Measurements from ENCODE around the gene TACR2. TPM values are rescaled to one million over a fixed set of nuclear protein-coding genes. Genes with fewer than 3 reads are reported as not detected.

The TACR2 gene
- total RNA-seq, 6 donors from 2014 or later, result 0.94 to 1.4 (median 1.2) TPM; not detected in 3

DNA sequence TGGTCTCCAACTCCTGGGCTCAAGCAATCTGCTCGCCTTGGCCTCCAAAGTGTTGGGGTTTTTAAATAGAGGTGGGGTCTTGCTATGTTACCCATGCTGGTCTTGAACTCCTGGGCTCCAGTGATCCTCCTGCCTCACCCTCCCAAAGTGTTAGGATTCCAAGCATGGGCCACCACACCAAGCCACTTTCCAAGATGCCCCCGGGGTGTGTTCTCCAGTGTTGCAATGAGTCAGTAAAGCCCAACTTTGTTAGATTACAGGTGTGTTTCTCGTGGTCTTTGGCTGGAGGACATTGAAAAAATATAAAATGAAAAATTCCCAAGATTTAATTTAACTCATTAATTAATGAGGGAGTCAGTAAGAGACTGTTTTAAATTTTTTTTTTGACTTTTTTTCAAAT, 29.2 kb downstream of the TACR2 start:
- no peak overlapping the region for H3K4me3 ChIP-seq
- 96 to 97% methylated on average over 3 of the region's 3 CpGs for WGBS, 2 donors
- H3K27me3 ChIP-seq, result no peaks in the 10 kb centered on the region
- ATAC-seq (ENCODE audit: low FRiP score in 2 of 2) (no peak), DNase-seq (no peak)
- H3K9me3 ChIP-seq, result no peaks in the 10 kb centered on the region
- peaks cover 5 to 21% (median 12%) of the 10 kb centered on the region in 4 donors for H3K4me1 ChIP-seq
- no peak overlapping the region for H3K27ac ChIP-seq
- peaks cover 12 to 99% (median 77%) of the 10 kb centered on the region in 4 donors for H3K36me3 ChIP-seq
- TF ChIP-seq EP300 (IDR thresholded peaks at IDR 0.05) (no peak), POLR2A (IDR thresholded peaks at IDR 0.05) (no peak), POLR2AphosphoS5 (IDR thresholded peaks at IDR 0.05) (no peak)
- TF ChIP-seq, protein P1, sequence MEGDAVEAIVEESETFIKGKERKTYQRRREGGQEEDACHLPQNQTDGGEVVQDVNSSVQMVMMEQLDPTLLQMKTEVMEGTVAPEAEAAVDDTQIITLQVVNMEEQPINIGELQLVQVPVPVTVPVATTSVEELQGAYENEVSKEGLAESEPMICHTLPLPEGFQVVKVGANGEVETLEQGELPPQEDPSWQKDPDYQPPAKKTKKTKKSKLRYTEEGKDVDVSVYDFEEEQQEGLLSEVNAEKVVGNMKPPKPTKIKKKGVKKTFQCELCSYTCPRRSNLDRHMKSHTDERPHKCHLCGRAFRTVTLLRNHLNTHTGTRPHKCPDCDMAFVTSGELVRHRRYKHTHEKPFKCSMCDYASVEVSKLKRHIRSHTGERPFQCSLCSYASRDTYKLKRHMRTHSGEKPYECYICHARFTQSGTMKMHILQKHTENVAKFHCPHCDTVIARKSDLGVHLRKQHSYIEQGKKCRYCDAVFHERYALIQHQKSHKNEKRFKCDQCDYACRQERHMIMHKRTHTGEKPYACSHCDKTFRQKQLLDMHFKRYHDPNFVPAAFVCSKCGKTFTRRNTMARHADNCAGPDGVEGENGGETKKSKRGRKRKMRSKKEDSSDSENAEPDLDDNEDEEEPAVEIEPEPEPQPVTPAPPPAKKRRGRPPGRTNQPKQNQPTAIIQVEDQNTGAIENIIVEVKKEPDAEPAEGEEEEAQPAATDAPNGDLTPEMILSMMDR (IDR thresholded peaks at IDR 0.05), result no peak

DNA sequence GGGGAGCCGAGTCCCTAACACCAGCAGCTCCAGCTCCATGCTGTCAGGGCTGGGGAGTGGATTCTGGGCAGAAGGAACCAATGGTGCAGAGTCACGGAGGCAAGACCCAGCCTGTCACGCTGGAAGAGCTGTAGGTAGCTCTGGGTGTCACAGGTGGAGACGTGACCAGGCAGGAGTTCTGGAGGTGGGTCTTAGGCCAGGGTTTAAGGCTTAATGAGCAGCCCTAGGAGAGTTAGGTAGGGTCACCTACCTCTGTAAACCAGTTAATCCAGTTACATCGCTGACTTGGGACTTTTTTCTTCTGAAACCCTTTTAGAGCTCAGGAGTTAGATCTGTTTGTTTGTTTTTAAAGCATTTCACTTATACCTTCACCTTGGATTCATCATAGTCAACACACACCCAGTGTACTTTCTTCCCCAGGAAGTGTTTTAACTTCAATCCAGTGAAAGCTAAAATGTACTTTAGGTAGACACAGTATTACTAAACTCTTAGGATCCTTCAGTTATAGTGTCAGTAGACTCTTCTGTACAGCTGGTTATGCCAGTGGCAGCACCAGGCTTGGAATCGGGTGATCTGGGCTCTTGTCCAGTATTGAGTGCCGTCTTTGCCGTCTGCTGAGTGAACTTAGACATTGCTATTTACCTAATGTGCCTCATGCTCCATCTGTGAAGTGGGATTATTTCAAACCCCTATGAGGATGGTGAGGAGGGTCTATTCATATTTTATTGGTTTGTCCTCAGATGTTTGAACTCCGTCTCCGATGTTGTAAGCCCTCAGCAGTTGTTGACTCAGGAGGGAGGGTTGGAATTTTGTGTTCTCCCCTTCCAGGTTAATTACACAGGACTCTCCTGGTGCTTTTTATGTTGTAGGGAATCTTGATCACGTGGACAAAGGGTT, 31.0 kb downstream of the TACR2 start:
- 72 to 75% methylated on average over 11 of the region's 11 CpGs for WGBS, 2 donors
- ATAC-seq (ENCODE audit: low FRiP score in 2 of 2), result peak in 1 of 2 donors; percentile 50
- peak overlapping the region in 3 of 4 donors; percentile 31 to 55 (median 41) for H3K27ac ChIP-seq

DNA sequence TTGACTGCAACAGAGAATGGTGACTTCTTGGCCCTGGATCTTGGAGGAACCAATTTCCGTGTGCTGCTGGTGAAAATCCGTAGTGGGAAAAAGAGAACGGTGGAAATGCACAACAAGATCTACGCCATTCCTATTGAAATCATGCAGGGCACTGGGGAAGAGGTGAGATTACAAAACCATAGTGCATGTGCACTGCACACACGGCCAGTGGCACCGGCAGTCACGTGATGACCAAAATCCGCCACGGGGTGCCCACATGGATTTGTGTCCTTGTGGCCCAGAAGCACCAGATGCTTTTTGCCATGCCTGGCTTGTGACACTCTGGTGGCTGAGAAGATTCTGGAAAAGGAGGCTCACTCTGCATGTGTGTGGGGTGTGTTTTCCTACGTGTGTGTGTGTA, 32.4 kb downstream of the TACR2 start:
- H3K9me3 ChIP-seq, result no peaks in the 10 kb centered on the region
- no peak overlapping the region for H3K4me3 ChIP-seq
- DNase-seq, result no peak
- H3K27ac ChIP-seq, result no peak overlapping the region
- H3K4me1 ChIP-seq, result peaks cover 0 to 12% (median 7%) of the 10 kb centered on the region in 4 donors
- TF ChIP-seq POLR2AphosphoS5 (IDR thresholded peaks at IDR 0.05), result no peak
- no peak for ATAC-seq (ENCODE audit: low FRiP score in 2 of 2)
- 86 to 92% methylated on average over 10 of the region's 10 CpGs for WGBS, 2 donors
- peaks cover 16 to 97% (median 83%) of the 10 kb centered on the region in 4 donors for H3K36me3 ChIP-seq
- no peaks in the 10 kb centered on the region for H3K27me3 ChIP-seq

More for the DNA sequence above, 31.0 kb downstream of the TACR2 start:
- TF ChIP-seq, protein P1 (IDR thresholded peaks at IDR 0.05), result no peak
- TF ChIP-seq EP300 (IDR thresholded peaks at IDR 0.05) (no peak), POLR2AphosphoS5 (IDR thresholded peaks at IDR 0.05) (no peak), POLR2A (IDR thresholded peaks at IDR 0.05) (no peak)
- no peaks in the 10 kb centered on the region for H3K27me3 ChIP-seq
- H3K4me3 ChIP-seq, result no peak overlapping the region
- H3K36me3 ChIP-seq, result peaks cover 12 to 97% (median 80%) of the 10 kb centered on the region in 4 donors
- no peak for DNase-seq
- H3K4me1 ChIP-seq, result peaks cover 0 to 16% (median 7%) of the 10 kb centered on the region in 4 donors
- no peaks in the 10 kb centered on the region for H3K9me3 ChIP-seq

DNA sequence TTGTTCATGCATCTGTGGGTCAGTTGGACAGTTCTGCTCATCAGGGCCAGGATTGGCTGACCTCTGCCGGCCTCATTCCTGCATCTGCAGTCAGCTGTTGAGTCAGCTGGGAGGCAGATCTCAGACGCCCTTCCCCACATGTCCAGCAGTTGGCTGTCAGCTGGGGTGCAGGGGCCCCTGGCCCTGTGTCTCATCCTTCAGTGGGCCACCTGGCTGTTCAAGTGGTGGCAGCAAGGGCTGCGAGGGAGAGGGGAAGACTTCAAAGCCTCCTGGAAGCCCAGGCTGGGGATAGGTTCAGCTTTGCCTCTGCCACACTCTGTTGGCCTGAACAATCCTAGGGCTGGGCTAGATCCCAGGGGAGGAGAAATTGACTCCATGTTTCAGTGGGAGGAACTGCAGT, 33.2 kb downstream of the TACR2 start:
- no peak for DNase-seq
- WGBS, 2 donors, result 54 to 64% methylated on average over 2 to 3 of the region's 3 CpGs
- Histone ChIP-seq H3K27ac (no peak overlapping the region), H3K4me1 (peaks cover 0 to 12% (median 7%) of the 10 kb centered on the region in 4 donors), H3K27me3 (no peaks in the 10 kb centered on the region), H3K9me3 (no peaks in the 10 kb centered on the region), H3K36me3 (peaks cover 12 to 97% (median 77%) of the 10 kb centered on the region in 4 donors), H3K4me3 (no peak overlapping the region)
- peak in 1 of 2 donors; percentile 85 for ATAC-seq (ENCODE audit: low FRiP score in 2 of 2)
- TF ChIP-seq POLR2A (IDR thresholded peaks at IDR 0.05) (no peak), EP300 (IDR thresholded peaks at IDR 0.05) (no peak), POLR2AphosphoS5 (IDR thresholded peaks at IDR 0.05) (no peak)
- TF ChIP-seq, protein P1 (IDR thresholded peaks at IDR 0.05), result no peak

DNA sequence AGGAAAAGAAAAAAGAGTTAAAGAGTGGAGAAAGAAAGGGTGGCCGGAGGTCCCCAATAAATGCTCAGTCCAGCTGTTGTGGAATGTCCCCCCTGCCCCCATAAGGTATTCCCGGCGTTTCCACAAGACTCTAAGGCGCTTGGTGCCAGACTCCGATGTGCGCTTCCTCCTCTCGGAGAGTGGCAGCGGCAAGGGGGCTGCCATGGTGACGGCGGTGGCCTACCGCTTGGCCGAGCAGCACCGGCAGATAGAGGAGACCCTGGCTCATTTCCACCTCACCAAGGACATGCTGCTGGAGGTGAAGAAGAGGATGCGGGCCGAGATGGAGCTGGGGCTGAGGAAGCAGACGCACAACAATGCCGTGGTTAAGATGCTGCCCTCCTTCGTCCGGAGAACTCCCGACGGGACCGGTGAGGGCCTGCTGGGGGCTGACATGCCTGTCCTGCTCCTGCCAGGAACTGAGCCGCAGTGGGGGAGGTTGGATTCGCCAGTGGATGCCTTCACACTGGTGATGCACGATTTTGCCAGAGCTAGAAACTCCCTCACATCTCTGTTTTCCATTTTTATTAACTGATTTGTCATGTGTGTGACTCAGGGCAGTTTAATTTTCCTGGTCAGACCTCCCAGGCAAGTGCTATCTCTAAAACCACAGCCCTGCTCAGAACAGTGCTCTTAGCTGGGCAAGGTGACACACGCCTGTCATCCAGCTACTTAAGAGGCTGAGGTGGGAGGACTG, 34.2 kb downstream of the TACR2 start:
- DNase-seq (no peak), ATAC-seq (ENCODE audit: low FRiP score in 2 of 2) (peak in 1 of 2 donors; percentile 77)
- no peak overlapping the region for H3K27ac ChIP-seq

More for the DNA sequence above, 34.2 kb downstream of the TACR2 start:
- TF ChIP-seq POLR2AphosphoS5 (IDR thresholded peaks at IDR 0.05), result no peak
- no peak for TF ChIP-seq EP300 (IDR thresholded peaks at IDR 0.05)
- TF ChIP-seq, protein P1 (IDR thresholded peaks at IDR 0.05), result no peak
- no peak for TF ChIP-seq POLR2A (IDR thresholded peaks at IDR 0.05)
- H3K9me3 ChIP-seq, result no peaks in the 10 kb centered on the region
- WGBS, 2 donors, result 84 to 94% methylated on average over 25 to 26 of the region's 26 CpGs
- peaks cover 6 to 88% (median 70%) of the 10 kb centered on the region in 4 donors for H3K36me3 ChIP-seq
- no peak overlapping the region for H3K4me3 ChIP-seq
- no peaks in the 10 kb centered on the region for H3K27me3 ChIP-seq
- H3K4me1 ChIP-seq, result peaks cover 4 to 16% (median 14%) of the 10 kb centered on the region in 4 donors

Data from upper lobe of left lung (tissue), 6 donors.